HepG2 (cell line): ENCODE results near the gene CACNG8.

Experiments used
- ATF4 ChIP-seq, 2 experiments: fragments of 450-650 bp in 1 of 2; sonication (generic) in 1 of 2; formaldehyde crosslinking; IDR thresholded peaks; 2 replicates each; pipeline versions ENCODE4 v1.5.0 to v1.8.0; 2020 to 2022; ENCODE audit warnings: mild to moderate bottlenecking in 1 of 2, missing genetic modification reagents in 1 of 2
- EZH2 ChIP-seq: conservative IDR thresholded peaks from 2 replicates; pipeline ENCODE4 v1.6.1; 2012; ENCODE audit warnings: mild to moderate bottlenecking, low read depth, low read length, moderate library complexity
- GTF2F1 ChIP-seq: fragments of 150-350 bp; IDR thresholded peaks from 2 replicates; pipeline ENCODE4 v1.6.1; 2014; ENCODE audit warnings: low read length
- MAFG ChIP-seq: sonication (generic); formaldehyde crosslinking; IDR thresholded peaks from 2 replicates; pipeline ENCODE4 v1.5.1; 2020; ENCODE audit warnings: mild to moderate bottlenecking, missing genetic modification reagents
- MAX ChIP-seq: IDR thresholded peaks from 2 replicates; pipeline ENCODE4 v1.6.1; 2012; ENCODE audit warnings: inconsistent platforms
- NFIC ChIP-seq: IDR thresholded peaks from 2 replicates; pipeline ENCODE4 v1.6.1; 2012; ENCODE audit warnings: mild to moderate bottlenecking, low read length, inconsistent platforms
- PRDM4 ChIP-seq: sonication (generic); formaldehyde crosslinking; IDR thresholded peaks from 2 replicates; pipeline ENCODE4 v1.9.0; 2021; ENCODE audit warnings: missing genetic modification reagents, borderline replicate concordance
- YY1 ChIP-seq: IDR thresholded peaks from 2 replicates; pipeline ENCODE4 v1.6.1; 2011; ENCODE audit warnings: low read length, low read depth, moderate library complexity, mild to moderate bottlenecking; ENCODE audit not compliant: insufficient read depth, insufficient replicate concordance
- ZKSCAN8 ChIP-seq: IDR thresholded peaks from 2 replicates; pipeline ENCODE4 v1.6.1; 2016; ENCODE audit warnings: borderline replicate concordance, missing genetic modification reagents, missing compliant biosample characterization
- ZNF281 ChIP-seq: sonication (generic); formaldehyde crosslinking; IDR thresholded peaks from 2 replicates; pipeline ENCODE4 v1.4.0; 2020; ENCODE audit warnings: missing genetic modification reagents, borderline replicate concordance
- ZNF331 ChIP-seq: sonication (generic); formaldehyde crosslinking; IDR thresholded peaks from 2 replicates; pipeline ENCODE4 v1.4.0; 2020; ENCODE audit warnings: missing genetic modification reagents

GRCh38 chr19:53978975-53979801 is 16.5 kb downstream of the CACNG8 start:
- no peak for TF ChIP-seq ZNF331 (CRISPR knock-in tag)
- no peak for TF ChIP-seq ZNF281 (CRISPR knock-in tag)
- no peak for TF ChIP-seq ATF4 (CRISPR knock-in tag; IDR thresholded peaks at IDR 0.05)
- no peak for TF ChIP-seq YY1
- TF ChIP-seq GTF2F1 = no peak
- no peak for TF ChIP-seq EZH2
- TF ChIP-seq NFIC = no peak
- TF ChIP-seq MAX = no peak
- TF ChIP-seq PRDM4 (CRISPR knock-in tag) = no peak
- TF ChIP-seq ZKSCAN8 (CRISPR knock-in tag) = no peak
- no peak for TF ChIP-seq MAFG (CRISPR knock-in tag)
